SK-N-SH treated with all-trans-retinoic acid at 6 μM for 48 hours (cell line): Measurements from ENCODE around the gene KCNE3.

Experiments used
- ARNTL ChIP-seq: fragments of 450-650 bp; formaldehyde crosslinking; IDR thresholded peaks from 2 replicates; pipeline ENCODE4 v1.5.0; 2020; ENCODE audit warnings: low read depth, mild to moderate bottlenecking, moderate library complexity, borderline replicate concordance
- ZNF70 ChIP-seq: fragments of 450-650 bp; formaldehyde crosslinking; IDR thresholded peaks from 2 replicates; pipeline ENCODE4 v1.5.0; 2020; ENCODE audit warnings: mild to moderate bottlenecking, moderate library complexity
- TF ChIP-seq, protein P1 (sequence below): fragments of 250-450 bp; sonication (Bioruptor Pico); IDR thresholded peaks from 2 replicates; pipeline ENCODE4 v1.8.0; 2020; ENCODE audit warnings: mild to moderate bottlenecking, moderate library complexity, borderline replicate concordance
- TF ChIP-seq, protein P2 (sequence below): fragments of 250-450 bp; sonication (Bioruptor Pico); IDR thresholded peaks from 2 replicates; pipeline ENCODE4 v1.5.1; 2021; ENCODE audit warnings: mild to moderate bottlenecking, moderate library complexity

DNA sequence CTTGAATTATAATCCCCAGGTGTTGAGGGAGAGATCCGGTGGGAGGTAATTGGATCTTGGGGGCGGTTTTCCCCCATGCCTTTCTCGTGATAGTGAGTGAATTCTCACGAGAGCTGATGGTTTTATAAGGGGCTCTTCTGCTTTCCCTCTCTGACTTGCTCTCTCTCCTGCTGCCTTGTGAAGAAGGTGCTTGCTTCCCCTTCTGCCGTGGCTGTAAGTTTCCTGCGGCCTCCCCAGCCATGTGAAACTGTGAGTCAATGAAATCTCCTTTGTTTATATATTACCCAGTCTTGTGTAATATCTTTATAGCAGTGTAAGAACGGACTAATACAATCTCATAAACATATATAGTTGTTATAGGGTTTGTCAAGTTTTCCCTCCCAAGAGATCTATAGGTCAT lies 32.8 kb downstream of the KCNE3 start:
- TF ChIP-seq ZNF70 (CRISPR knock-in tag) (no peak), ARNTL (CRISPR knock-in tag) (no peak)
- TF ChIP-seq, protein P1, sequence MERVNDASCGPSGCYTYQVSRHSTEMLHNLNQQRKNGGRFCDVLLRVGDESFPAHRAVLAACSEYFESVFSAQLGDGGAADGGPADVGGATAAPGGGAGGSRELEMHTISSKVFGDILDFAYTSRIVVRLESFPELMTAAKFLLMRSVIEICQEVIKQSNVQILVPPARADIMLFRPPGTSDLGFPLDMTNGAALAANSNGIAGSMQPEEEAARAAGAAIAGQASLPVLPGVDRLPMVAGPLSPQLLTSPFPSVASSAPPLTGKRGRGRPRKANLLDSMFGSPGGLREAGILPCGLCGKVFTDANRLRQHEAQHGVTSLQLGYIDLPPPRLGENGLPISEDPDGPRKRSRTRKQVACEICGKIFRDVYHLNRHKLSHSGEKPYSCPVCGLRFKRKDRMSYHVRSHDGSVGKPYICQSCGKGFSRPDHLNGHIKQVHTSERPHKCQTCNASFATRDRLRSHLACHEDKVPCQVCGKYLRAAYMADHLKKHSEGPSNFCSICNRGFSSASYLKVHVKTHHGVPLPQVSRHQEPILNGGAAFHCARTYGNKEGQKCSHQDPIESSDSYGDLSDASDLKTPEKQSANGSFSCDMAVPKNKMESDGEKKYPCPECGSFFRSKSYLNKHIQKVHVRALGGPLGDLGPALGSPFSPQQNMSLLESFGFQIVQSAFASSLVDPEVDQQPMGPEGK (CRISPR knock-in tag): no peak
- TF ChIP-seq, protein P2, sequence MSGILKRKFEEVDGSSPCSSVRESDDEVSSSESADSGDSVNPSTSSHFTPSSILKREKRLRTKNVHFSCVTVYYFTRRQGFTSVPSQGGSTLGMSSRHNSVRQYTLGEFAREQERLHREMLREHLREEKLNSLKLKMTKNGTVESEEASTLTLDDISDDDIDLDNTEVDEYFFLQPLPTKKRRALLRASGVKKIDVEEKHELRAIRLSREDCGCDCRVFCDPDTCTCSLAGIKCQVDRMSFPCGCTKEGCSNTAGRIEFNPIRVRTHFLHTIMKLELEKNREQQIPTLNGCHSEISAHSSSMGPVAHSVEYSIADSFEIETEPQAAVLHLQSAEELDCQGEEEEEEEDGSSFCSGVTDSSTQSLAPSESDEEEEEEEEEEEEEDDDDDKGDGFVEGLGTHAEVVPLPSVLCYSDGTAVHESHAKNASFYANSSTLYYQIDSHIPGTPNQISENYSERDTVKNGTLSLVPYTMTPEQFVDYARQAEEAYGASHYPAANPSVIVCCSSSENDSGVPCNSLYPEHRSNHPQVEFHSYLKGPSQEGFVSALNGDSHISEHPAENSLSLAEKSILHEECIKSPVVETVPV (CRISPR knock-in tag): no peak
